ENCODE results near the gene CERKL.

CERKL gene

DNA sequence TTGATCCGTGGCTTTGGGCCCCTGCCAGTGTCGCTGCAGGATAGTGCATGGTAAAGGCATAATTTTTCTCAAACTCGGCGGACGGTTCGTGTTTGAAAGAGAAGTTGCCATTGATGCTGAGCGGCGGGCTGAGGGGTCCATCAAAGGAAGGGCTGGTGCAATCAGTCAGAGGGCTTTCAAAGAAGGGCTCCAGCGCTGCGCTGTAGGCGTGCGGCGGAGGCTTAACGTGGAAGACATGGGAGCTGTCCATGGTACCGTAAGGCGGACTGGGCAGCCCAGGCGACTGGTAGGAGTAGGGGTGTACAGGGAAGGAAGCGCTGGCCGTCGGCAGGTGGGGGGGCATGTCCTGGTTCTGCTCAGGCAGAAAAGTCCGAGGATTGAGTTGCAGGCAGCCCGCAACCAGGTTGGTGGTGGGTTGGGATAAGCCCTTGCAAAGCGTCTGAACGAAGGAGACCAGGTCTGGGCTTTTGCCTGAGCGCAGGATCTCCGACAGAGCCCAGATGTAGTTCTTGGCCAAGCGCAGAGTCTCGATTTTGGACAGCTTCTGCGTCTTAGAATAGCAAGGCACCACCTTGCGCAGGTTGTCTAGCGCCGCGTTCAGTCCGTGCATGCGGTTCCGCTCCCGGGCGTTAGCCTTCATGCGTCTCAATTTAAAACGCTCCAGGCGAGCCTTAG, 21.1 kb upstream of the CERKL start:
- DNase-seq, result no peak

DNA sequence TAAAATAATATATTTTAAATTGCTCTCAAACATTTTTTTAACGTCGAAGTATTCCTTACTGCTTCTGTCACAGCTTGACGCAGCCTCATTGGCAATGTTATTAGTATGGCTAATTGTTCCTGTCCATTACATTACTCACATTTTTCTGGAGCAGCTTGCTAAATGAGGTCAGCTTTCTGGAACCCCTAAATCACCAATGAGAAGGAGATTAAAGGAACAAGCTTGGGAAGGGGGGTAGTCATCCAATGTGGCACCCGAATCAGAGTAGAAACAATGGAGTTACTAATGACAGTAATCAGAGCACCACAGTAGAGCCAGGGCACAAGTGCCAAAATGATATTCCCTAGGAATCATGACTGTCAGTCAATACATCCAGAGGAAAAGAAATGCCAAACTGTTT, 18.3 kb upstream of the CERKL start:
- DNase-seq, result no peak

DNA sequence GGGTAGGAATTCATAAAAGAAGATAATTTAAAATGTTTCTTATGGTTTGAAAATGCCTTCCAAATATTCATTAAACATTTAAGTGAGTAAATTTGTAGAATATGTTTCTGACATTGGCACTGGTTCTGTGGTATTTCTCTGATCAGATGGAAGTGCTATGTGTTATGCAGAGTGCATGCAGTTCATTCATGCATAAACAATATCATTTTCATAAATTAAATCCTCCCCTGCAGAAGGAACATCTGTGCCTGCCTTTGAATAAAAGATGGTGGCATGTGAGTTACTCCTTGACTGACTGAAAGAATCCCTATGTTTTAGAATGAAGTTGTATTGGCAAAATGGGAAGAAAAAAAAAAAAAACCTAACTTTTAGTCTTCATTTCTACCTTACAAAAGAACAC, 17.6 kb upstream of the CERKL start:
- DNase-seq, result no peak

DNA sequence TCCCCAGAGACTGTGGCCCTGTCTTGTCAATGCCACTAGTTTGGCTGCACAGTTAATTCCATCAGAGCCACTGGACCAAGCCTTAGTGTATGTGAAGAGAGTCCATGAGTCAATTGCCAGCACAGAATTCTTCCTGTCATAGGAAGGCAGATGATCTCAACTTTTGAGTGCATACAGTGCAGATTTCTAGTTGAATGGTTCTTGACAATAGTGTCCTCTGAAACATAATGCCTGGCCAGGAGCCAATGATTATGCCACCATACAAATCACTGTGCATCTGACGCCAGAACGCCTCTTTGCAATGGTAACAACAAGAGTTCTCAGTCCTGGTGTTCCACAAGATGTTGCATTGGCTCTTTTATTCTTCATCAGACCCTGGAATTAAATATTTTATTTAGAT, 16.3 kb upstream of the CERKL start:
- peak; percentile 96 for DNase-seq

DNA sequence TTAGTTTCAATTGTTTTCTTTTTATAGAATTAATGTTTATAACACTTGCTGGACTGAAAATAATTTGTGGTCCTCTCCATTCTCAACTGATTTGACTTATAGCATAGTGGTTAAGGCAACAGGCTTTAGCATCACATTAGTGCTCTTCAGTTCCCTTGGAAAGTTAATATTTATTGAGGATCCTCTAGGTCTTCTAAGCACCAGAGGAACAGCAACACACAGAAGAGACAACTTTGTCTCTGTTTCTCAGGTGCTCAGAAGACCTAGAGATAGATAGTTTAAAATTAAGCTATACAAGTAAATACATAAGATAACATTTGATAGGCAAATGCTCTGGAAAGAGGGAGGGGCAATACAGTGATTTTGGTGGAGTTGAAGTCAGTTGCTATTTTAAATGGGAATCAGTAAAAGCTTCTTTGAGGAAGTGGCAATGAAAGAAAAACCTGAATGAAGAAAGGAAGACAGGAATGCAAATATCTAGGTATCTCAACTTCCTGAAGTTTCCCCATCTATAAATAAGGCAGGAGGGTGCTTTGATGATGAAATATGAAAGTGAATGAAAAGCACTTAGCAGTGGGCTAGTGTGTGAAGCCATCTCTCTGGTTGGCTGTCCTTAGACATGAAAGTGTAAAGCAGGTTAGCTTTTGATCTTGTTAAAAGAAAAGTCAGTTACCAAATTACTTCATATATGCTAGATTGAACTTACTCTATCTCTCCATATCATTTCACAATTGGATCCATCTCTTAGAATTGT, 15.5 kb upstream of the CERKL start:
- no peak for DNase-seq

DNA sequence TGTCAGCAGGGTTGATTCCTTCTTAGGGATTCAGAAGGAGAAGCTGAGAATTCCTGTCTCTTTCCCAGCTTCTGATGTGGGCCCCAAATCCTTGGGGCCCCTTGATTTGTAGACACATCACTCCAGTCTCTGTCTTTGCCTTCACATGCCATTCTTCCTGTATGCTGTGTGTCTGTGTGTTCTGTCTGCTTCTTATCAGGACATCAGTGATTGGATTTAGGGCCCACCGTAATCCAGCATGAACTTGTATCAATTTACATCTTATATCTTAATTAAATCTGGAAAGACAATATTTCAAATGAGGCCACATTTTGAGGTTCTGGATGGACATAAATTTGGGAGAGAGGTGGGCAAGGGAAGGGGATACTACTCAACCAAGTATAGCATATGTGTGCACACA, 13.7 kb upstream of the CERKL start:
- no peak for DNase-seq

DNA sequence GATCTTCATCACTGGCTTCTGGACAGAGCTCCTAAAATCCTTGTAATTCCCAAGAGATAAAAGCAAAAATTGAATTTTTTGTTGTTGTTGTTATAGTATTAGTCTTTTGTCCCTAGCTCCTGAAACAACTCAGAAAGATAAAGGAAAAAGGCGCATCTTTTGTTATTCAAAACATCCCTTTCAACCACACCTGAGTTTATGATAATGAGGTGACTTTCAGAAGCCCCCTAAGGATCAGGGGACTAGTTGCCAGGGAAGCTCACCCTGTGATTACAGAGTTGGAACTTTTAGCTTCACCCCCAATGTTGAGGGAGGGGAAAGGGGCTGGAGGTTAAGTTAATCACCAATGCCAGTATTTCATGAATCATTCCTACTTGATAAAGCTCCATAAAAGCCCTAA, 10.3 kb upstream of the CERKL start:
- no peak for DNase-seq

DNA sequence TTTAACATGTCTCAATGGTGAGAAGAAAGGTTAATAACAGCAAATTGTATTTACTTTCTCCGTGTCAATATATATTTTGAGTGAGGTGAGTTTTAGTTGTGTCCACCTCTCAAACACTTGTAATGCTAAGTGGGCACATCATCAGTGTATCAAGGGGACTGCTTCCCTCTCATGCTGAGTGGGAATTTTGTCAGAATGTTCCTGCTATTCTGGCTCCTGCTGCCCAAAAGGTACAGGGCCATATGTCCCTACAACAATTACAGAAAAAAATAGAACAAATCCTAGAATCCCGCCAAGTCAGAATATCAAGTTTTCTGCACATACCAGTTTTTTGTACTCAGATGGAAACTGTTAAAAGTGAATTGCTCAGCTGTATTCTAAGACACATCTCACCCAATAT, 5.4 kb upstream of the CERKL start:
- no peak for DNase-seq

DNA sequence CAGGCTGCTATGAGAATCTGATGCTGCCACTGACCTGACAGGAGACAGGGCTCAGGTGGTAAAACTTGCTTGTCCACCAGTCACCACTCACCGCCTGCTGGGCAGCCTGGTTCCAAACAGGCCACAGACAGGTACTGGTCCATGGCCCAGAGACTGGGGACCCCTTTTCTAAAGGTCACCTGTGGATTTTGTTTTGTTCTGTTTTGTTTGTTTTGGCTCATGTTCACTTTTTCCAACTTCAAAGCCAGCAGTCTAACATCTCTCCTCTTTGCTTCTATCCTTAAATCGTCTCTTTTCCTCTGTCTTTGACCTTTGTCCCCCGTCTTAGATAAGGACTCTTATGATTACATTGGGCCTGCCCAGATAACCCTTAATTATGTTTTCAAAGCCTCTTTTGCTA, 3.3 kb upstream of the CERKL start:
- DNase-seq, result no peak

DNA sequence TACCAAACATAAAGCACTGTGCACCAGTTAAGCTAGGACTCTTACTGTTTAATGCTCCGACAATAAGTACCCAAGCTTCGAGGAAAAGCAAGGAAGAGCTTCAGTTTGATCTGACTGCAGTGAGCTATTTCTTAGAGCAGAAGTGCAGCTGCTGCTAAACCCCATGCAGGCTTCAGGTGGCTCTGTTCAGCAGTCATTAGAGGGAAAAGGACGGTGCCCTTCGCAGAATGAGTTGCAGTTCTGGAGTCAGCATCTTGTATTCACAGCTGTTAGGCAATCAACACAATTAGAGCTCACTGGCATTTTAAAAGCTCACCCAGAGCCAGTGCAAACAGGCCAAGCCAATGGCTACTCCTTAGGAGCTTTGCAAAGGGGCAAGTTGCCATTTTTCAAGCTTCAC, 1.5 kb upstream of the CERKL start:
- peak; percentile 77 for DNase-seq

DNA sequence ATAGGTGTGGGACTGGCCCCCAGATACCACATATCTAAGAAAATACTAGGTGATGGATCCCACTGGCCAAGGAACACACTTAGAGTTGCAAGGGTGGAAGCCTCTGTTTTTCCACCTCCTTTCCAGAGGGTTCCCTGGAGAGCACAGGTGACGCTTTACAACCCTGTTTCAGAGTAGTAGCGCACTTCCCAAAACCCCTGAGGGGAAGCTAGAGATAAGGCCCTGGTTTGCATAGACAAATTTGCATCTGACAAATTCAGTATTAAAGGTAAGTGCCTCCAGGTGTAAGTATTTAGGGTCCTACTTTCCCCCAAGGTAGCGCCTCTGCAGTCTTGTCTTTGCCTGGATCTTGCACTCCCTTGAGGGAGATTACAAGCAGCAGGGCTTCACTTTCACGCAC, 474 bp upstream of the CERKL start:
- no peak for DNase-seq

DNA sequence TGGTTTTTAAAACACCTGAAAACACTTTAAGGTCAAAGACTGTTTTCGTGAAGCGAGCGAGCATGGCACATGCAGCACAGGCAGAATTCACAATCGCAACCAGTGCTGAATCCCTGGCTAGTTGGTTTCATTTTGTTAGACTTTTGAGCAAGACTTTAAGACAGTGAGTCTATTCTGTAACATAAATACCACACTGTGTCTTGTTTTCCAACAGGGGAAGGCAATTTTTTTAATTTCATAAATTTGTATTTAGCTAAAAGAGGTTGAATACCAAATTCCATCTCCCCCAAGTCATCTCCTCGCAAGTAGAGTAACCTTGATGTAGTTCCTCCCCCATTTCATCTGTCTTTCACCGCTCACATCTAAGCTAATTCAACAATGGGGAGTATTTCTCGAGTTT, 1.4 kb downstream of the CERKL start:
- DNase-seq, result no peak

DNA sequence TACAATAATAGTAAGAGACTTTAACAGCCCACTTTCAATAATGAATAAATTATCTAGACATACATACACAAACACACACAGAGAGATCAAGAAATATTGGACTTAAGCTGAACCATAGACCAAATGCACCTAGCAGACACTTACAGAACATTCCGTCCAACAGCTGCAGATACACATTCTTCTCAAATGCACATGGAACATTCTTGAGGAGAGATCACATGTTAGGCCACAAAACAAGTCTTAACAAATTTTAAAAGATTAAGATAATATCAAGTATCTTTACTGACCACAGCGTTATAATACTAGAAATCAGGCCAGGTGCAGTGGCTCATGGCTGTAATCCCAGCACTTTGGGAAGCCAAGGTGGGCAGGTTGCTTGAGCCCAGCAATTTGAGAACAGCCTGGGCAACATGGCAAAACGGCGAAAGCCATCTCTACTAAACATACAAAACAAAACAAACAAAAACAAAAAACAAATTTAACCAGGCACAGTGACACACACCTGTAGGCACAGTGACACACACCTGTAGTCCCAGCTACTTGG, 7.4 kb downstream of the CERKL start:
- no peak for DNase-seq

DNA sequence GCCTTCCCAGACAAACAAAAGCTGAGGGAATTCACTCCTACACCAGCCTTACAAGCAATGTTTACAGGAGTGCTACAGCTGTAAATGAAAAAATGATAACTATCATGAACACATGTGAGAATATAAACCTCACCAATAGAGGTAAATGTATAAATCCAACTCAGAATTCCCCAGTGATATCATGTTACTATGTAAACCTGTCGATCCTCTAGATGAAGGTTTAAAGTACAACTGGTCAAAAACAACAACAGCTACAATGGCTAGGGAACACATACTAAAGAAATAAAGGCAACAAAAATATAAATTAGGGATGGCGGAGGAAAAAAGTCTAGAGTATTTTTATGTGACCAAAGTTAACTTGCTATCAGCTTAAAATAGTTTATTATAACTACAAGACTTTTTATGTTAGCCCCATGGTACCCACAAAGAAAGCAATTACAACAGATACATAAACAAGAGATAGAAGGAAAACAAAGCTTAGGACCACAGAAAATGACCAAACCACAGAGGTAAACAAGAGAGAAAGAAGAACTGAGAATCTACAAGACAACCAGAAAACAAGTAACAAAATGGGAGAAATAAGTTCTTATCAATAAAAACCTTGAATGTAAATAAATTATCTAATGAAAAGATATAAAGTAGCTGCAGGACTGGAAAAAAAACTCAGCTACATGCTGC, 8.3 kb downstream of the CERKL start:
- DNase-seq, result no peak

DNA sequence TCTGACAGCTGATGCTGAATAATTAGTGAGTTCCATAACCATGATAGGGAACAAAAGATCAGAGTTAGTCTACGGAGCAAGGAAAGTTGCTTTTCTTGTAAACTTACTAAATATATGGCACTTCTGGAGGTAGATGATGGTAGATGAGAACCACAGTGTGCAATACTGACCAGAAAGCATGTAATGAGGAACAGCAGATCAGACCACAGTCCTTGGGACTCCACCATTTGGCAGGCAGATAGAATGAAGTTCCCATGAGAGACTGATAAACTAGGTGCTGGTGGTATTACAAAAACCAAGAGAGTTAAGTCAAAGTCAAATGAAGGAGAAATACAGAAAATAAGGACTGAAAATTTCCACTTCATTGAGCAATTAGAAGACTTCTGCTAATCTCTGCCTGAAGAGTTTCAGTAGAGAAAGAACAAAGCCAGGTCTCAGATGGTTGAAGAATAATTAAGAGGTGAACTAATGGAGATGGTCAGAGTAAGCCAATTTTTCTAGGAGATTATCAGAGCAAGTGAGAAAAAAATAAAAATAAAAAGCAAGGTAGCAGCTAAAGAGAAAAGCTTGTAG, 10.4 kb downstream of the CERKL start:
- no peak for DNase-seq

DNA sequence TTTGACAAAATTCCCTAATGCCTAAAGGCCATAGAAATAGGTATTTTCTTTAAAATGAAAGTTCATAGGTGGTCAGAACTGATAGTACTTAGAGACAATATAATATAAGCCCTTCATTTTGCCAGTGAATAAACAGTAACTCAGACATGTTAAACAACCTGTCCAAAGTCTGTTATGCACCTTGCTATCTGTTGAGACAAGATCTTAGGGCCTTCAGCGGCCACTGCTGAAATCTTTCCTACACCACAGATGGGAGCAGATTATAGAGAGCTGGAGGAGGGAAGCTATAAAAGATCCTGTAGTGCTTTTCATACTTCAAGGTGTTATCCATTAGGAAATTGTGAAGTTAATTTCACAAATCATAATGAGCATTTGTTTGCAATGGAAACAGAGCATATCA, 13.8 kb downstream of the CERKL start:
- no peak for DNase-seq

DNA sequence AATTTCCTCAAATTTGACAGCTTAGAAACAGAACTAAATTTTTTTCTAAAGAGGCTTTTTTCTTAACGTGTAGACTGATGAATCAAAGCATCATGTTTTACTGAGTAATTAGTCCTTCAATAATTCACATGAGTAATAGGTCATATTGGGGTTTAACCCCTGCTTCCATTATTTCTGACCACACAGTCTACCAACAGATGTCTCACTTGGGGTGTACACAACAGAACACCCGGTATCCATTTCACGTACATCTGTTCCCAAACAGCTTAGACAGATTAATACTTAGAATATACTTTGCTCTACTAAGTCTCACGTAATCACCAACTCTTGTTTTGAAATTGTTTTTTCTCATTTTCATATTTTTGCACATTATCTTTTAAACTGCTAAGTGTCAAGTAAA, 14.8 kb downstream of the CERKL start:
- no peak for DNase-seq

DNA sequence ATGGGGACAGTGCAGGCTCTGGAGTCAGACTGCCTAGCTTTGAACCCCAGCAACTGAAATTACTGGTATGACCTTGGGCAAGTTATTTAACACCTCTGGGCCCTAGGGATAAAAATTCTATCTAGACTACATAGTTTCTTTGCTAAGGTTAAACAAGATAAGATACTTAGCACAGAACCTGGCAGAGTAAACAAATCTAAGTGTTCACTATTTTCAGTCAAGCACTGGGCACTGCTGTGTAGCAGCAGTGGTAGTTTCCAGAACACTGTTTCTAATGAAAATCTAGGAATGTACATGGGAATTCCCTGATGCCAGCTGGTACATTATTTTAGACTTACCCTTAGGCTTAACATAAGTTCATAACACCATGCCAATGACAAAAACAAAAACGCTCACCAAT, 17.2 kb downstream of the CERKL start:
- no peak for DNase-seq

DNA sequence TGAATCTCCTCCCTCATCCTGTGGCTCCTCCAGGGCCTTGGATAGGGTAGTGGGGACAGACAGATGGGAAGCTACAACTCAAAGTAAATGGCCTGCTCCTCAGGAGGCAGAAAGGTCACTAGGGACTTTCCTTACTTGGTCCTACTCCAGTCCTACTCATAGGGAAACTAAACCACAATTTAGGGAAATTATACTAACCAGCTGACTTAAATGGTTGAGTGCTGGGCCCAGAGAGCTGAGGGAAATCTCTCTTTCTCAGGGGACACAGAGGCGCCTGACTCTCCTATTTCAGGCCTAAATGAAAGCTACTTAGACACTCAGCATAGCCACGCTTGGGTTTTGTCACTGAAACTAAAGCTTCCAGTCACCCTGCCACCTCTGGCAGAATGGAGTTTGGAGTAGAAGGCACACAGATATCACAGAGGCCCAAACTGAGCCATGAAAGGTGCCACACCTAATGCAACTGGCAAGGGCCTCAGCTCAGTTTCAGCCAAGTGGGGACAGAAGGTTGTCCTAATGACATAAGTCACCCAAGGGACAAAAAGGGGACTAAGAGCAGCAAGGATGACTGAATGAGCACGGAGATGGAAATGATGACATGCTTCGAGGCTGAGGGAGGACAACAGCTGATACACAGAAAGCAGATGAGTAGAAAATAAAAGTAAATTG, 24.0 kb downstream of the CERKL start:
- no peak for DNase-seq

DNA sequence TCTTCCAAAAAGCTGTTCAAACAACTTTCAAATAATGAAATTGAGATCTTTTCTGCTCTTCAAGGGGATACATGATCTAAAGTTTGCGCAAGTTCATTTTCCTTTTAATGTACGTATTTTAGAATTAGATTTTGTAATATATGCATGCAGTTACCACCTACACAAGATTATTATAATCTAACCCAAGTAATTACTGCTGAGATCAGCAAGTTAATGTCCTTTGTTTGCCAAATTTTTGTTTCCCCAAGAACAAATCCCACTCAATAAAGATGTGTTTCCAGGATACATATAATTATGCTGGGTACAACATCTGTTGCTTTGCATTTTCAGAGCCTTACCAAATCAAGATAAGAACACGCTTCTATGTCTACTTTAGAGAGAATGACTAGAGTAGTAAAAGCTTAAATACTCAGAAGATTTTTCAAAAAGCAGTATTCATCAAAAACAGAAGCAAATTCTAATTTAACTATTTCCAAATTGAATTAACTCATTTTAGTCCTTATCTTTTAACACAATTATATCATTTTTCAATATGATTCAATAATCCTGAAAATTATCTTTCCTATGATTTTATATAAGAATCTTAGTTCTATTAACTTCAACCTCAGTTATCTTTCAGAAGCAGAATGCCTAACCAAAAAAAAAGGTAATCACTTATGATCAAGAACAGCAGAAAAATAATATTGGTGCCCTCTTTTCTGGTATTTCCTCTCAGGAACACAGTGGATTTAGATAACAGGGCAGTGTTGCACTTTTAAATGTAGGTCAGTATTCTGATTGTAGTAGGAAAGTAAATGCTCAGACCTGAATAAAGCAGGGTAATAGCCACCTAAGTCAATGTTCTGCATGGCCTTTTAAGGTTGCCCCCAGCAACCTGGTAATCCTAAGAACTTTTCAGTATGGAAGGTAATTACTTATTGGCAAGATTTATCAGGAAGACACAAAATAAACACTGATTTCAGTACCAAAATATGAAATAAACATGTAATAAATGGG, 28.0 kb downstream of the CERKL start:
- peak; percentile 21 for DNase-seq

DNA sequence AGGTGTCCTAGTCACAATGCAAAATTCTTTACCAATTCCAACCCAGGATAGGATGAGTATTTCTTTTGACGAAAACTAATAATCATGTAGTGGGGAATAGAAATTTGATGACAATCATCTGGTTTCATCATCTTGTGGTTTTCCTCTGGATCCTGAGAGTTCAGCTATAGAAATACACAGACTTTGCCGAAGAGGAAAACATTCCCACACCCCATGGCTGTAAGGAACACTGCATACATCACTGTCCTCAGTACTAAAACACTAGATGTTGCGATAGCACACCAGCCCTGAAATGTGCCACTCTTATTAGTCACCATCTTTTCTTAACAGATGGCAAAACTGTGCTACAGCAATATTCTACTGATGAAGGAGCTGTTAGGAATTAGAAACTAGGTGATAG, 29.4 kb downstream of the CERKL start:
- no peak for DNase-seq

DNA sequence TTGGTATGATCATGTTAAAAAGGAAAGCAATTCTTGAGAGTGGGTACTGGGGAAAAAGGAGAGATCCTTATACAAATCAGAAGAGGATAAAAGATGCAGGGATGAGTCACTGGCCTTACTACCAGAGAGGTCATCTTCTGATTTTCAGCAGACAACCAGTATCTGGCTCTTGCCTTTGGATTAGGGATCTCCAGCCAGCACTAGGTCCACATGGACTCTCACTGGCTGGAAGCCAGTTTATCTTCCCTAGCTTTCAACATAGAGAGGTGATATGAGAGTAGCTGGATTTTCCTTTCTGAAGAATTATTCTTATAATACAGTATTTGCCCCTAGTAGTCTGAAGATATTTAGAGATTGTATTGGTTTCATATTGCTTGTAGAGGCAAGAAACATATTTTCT, 30.2 kb downstream of the CERKL start:
- no peak for DNase-seq
